Activated naive CD4-positive, alpha-beta T cell treated with anti-CD3 and anti-CD28 coated beads for 36 hours (primary cell): ENCODE results near the gene SIT1. TPM values are rescaled to one million over a fixed set of nuclear protein-coding genes. Genes with fewer than 3 reads are reported as not detected.

ENCODE experiments used
- CTCF ChIA-PET: fragments of 350-600 bp; sonication (Branson Sonifier 250); formaldehyde crosslinking; loops from one replicate; lab custom pipeline; 2021; ENCODE audit warnings: antibody characterized with exemption; lab: Charles Lee
- DNase-seq: peaks from one replicate; pipeline ENCODE4 v3.0.0-alpha.2; 2020
- H3K27ac Mint-ChIP-seq: one replicate; pipeline ENCODE4 v1.8.0; 2021; ENCODE audit warnings: mild to moderate bottlenecking, mixed read lengths
- H3K27me3 Mint-ChIP-seq: one replicate; pipeline ENCODE4 v1.8.0; 2021; ENCODE audit warnings: low read depth, mixed read lengths
- H3K36me3 Mint-ChIP-seq: one replicate; pipeline ENCODE4 v1.8.0; 2021; ENCODE audit warnings: low read depth, mixed read lengths
- H3K4me1 Mint-ChIP-seq: one replicate; pipeline ENCODE4 v1.8.0; 2021; ENCODE audit warnings: low read depth, mixed read lengths
- H3K4me3 Mint-ChIP-seq: one replicate; pipeline ENCODE4 v1.8.0; 2021; ENCODE audit warnings: mild to moderate bottlenecking, moderate library complexity, mixed read lengths
- H3K9me3 Mint-ChIP-seq: one replicate; pipeline ENCODE4 v1.8.0; 2021; ENCODE audit warnings: mixed read lengths
- intact Hi-C: fragments of 100-400 bp; cut with micrococcal nuclease; formaldehyde crosslinking; loops from one replicate; pipeline ENCODE4 v1.15.1; 2023
- total RNA-seq, 2 experiments: library from RNA; stranded (reverse); gene quantifications; one replicate each; pipeline ENCODE4 v1.2.3, GENCODE V29; 2021

The SIT1 gene
- total RNA-seq, 2 experiments from 2014 or later = 44.0 to 45.4 TPM

DNA sequence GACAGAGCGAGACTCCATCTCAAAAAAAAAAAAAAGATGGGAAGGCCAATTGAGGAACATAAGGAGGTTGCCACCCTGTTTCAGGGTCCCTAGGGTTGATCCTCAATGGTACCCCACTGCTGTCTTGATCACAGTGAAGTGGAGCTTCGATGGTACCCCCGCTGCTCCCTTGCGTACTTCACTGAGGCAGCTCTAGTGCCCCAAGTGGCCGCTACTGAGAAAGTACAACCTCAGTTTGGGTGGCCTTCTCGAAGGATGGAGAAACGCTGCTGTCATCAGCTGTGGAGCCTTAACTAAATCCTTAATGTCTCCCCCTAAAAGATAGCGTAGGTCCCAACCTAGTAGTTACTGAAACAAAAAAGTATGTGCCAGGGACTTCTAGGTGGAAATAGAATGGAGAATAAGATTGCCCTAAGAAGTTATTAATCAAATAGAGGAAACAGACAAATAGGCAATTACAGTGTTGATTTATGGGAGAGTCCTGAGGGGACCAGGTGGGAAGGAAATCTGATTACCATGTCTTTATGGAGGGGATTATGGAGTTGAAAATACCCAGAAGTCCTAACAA lies 39.4 kb downstream of the SIT1 start:
- Mint-ChIP-seq H3K27ac (no peak overlapping the region), H3K4me1 (peaks cover 11% of the 10 kb centered on the region), H3K27me3 (no peaks in the 10 kb centered on the region), H3K9me3 (no peaks in the 10 kb centered on the region), H3K4me3 (no peak overlapping the region), H3K36me3 (peaks cover 1% of the 10 kb centered on the region)
- intact Hi-C loops = no loop called here
- CTCF ChIA-PET = interaction anchor here (0.5 to 10.9 kb wide), 23 partner anchors 9 to 922 kb away, joined by 3 to 142 read pairs (median 6); partner anchors contain the start of genes ARHGEF39, CCDC107, RMRP and SIT1
- DNase-seq = peak; percentile 67

DNA sequence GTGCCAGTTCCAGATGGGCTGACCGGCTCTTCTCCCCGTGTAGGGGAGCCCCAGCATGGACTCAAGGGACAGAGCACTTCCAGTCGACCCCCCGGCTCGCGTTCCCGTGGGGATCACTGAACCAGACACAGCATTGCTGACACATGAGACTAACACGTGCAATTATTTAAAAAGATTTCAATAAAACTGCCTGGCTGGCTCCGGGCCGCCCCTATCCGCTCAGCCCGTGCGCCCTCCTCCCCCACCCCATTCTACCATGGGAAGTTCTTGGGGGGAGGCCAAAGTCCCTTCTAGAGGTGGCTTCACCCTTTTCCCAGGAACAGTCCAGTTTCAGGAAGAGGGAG lies 40.9 kb downstream of the SIT1 start:
- Mint-ChIP-seq H3K36me3 (peaks cover 1% of the 10 kb centered on the region), H3K4me3 (no peak overlapping the region), H3K27ac (no peak overlapping the region), H3K27me3 (no peaks in the 10 kb centered on the region), H3K4me1 (peaks cover 15% of the 10 kb centered on the region), H3K9me3 (no peaks in the 10 kb centered on the region)
- intact Hi-C loops = loop anchor here (10.0 kb wide), 1 partner anchor 945 kb away; the partner anchor contains the start of gene CCL27
- CTCF ChIA-PET = interaction anchor here (1.2 to 10.9 kb wide), 3 partner anchors 10 to 118 kb away, joined by 3 to 142 read pairs (median 13); partner anchors contain the start of gene SIT1
- DNase-seq = no peak

DNA sequence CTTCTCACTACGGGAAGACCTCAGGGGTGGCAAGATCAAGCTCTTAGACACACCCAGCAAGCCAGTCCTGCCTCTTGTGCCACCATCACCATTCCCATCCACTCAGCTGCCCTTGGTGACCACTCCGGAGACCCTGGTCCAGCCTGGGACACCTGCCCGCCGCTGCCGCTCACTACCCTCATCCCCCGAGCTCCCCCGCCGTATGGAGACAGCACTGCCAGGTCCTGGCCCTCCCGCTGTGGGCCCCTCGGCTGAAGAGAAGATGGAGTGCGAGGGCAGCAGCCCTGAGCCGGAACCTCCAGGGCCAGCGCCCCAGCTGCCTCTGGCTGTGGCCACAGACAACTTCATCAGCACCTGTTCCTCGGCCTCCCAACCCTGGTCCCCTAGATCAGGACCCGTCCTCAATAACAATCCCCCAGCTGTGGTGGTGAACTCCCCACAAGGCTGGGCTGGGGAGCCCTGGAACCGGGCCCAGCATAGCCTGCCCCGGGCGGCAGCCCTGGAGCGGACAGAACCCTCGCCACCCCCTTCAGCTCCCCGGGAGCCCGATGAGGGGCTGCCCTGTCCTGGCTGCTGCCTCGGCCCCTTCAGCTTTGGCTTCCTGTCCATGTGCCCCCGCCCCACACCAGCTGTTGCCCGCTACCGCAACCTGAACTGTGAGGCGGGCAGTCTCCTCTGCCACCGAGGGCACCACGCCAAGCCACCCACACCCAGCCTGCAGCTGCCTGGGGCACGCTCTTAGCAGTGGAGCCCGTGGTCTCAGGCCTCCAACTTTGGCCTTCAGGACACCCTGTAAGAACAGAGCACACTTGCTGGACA lies 41.5 kb downstream of the SIT1 start:
- Mint-ChIP-seq H3K9me3 (no peaks in the 10 kb centered on the region), H3K4me3 (no peak overlapping the region), H3K27me3 (no peaks in the 10 kb centered on the region), H3K36me3 (peaks cover 1% of the 10 kb centered on the region), H3K27ac (no peak overlapping the region), H3K4me1 (peaks cover 15% of the 10 kb centered on the region)
- CTCF ChIA-PET = interaction anchor here (0.6 to 1.2 kb wide), 3 partner anchors 47 to 508 kb away, joined by 3 to 4 read pairs (median 3); no protein-coding TSS in a partner anchor
- intact Hi-C loops = loop anchor here (10.0 kb wide), 1 partner anchor 944 kb away; the partner anchor contains the start of gene CCL27
- no peak for DNase-seq

DNA sequence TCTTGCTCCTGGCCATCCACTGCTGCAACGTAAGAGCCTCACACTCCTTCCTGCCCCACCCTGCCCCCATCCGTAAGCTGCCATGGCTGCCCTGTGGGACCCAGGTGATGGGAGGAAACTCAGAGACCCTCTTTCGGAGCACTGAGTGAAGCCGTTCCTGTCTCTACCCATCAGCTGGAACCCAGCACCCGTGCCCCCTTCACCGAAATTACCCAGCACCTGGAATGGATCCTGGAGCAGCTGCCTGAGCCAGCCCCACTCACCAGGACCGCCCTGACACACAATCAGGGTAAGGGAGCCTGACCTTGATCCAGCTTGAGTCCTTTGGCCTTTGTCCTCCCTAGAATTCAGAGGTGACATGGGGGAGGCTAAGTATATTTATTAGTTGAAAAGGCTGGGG lies 42.5 kb downstream of the SIT1 start:
- H3K36me3 Mint-ChIP-seq = peaks cover 1% of the 10 kb centered on the region
- CTCF ChIA-PET = interaction anchor here (0.6 to 1.7 kb wide), 4 partner anchors 11 to 507 kb away, joined by 3 to 8 read pairs (median 4); no protein-coding TSS in a partner anchor
- H3K27me3 Mint-ChIP-seq = no peaks in the 10 kb centered on the region
- H3K4me1 Mint-ChIP-seq = peaks cover 22% of the 10 kb centered on the region
- no peaks in the 10 kb centered on the region for H3K9me3 Mint-ChIP-seq
- intact Hi-C loops = loop anchor here (10.0 kb wide), 1 partner anchor 943 kb away; the partner anchor contains the start of gene CCL27
- H3K27ac Mint-ChIP-seq = no peak overlapping the region
- no peak overlapping the region for H3K4me3 Mint-ChIP-seq
- no peak for DNase-seq

DNA sequence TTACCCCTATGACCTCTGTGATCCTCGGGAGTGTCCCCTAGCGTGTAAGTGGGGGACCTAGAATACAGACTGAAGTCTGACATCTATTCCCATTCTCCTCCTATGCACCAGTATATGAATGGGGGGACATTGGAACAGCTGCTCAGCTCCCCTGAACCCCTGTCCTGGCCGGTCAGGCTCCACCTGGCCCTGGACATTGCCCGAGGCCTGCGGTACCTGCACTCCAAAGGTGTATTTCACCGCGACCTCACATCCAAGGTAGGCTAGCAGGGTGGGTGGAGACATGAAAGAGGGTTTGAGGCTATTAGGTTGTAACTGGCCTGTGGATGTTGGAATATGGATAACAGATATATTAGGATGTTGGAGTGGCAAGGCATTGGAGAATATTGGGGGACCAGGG lies 44.0 kb downstream of the SIT1 start:
- intact Hi-C loops = loop anchor here (10.0 kb wide), 1 partner anchor 942 kb away; the partner anchor contains the start of gene CCL27
- Mint-ChIP-seq H3K9me3 (no peaks in the 10 kb centered on the region), H3K27ac (no peak overlapping the region), H3K27me3 (no peaks in the 10 kb centered on the region), H3K4me1 (peaks cover 31% of the 10 kb centered on the region), H3K36me3 (peaks cover 1% of the 10 kb centered on the region), H3K4me3 (no peak overlapping the region)
- CTCF ChIA-PET = interaction anchor here (1.2 to 1.5 kb wide), 3 partner anchors 9 to 44 kb away, joined by 3 to 4 read pairs (median 3); partner anchors contain the start of gene SIT1
- no peak for DNase-seq

DNA sequence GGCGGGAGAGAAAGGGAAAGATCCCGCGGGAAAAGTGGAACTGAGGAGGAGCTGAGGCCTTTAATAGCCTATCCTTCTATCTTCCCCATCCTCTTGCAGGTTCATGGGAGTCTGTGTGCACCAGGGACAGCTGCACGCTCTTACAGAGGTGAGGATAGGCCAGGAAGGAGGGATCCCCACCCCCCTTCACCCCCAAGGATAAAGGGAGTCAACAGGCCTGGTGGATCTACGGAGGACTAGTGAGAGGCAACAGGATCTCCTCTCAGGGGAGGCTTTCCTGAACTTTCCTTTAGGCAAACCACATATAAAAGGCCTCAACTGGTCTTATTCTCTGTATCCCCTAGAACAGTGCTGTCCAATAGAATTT lies 44.6 kb downstream of the SIT1 start:
- Mint-ChIP-seq H3K4me1 (peaks cover 27% of the 10 kb centered on the region), H3K27me3 (no peaks in the 10 kb centered on the region), H3K4me3 (peak overlapping the region; percentile 72), H3K36me3 (peaks cover 1% of the 10 kb centered on the region), H3K27ac (no peak overlapping the region), H3K9me3 (no peaks in the 10 kb centered on the region)
- intact Hi-C loops = loop anchor here (10.0 kb wide), 1 partner anchor 941 kb away; the partner anchor contains the start of gene CCL27
- no peak for DNase-seq
- CTCF ChIA-PET = interaction anchor here (0.7 to 1.5 kb wide), 6 partner anchors 9 to 151 kb away, joined by 3 to 4 read pairs (median 3); partner anchors contain the start of gene SIT1

DNA sequence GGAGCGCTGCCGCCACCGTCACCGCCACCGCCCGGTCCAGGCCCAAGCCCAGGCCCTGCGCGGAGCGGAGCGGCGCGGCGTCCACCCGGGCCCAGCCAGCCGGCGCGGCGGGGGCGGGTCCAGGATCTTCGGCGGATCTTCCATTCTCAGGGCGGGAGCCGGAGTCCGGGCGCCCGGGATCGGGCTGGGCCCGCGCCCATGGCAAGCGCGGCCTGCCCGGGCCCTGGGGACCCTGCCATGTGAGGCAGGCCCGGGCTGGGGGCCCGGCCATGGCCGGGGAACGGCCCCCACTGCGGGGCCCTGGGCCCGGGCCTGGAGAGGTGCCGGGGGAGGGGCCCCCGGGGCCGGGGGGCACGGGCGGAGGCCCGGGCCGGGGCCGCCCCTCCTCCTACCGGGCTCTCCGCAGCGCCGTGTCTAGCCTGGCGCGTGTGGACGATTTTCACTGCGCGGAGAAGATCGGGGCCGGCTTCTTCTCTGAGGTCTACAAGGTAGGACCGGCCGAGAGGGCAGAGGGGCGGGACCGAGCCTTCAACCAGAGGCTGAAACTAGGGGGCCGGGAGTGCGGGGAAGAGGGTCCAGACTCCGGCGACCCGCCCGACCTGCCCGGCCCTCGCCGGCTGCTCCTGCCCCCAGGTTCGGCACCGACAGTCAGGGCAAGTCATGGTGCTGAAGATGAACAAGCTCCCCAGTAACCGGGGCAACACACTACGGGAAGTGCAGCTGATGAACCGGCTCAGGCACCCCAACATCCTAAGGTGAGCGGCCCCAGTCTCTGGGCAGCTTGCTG lies 45.2 kb downstream of the SIT1 start:
- H3K9me3 Mint-ChIP-seq = no peaks in the 10 kb centered on the region
- H3K4me1 Mint-ChIP-seq = peaks cover 27% of the 10 kb centered on the region
- H3K27ac Mint-ChIP-seq = no peak overlapping the region
- H3K4me3 Mint-ChIP-seq = peak overlapping the region; percentile 72
- no peaks in the 10 kb centered on the region for H3K27me3 Mint-ChIP-seq
- peaks cover 1% of the 10 kb centered on the region for H3K36me3 Mint-ChIP-seq
- peak; percentile 53 for DNase-seq
- intact Hi-C loops = loop anchor here (2.0 to 10.0 kb wide), 3 partner anchors 33 to 941 kb away; partner anchors contain the start of gene CCL27
- CTCF ChIA-PET = interaction anchor here (0.7 to 1.5 kb wide), 8 partner anchors 10 to 151 kb away, joined by 3 to 4 read pairs (median 3); partner anchors contain the start of genes CREB3 and SIT1

DNA sequence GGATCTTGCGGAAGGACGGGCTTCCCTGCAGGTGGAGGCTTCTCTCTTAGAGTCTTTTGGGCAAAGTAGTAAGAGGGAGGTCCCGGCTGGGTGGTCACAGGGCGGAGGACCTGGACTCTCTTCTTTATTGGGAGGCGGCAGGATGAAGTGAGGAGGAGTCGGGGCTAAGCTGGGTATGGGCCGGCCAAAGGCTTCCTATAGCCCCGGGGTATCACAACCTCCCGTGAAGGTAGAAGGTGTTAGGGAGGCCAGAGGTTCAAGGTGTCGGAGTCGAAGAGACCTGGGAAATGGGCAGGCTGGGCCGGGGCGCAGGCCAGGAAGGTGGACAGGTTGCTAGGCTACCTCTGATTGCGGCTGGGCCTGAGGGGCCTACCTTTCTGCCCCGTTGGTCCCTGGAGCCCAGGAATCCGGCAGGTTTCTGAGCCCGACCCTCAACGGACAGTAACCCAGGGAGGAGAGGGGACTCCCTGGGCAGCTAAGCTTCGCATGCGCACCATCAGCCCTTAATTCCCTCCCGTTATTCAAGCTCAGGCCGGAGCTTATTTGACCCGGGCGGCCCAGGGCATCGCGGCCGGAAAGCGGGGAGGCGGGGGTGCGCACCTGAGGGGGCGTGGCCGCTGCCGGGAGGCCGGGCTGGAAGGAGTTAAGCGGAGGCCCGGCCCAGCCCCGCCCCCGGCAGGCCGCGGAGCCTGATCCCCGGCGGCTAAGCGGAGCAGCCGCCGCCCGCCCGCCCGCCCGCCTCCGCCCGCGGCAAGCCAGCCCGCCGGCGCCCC lies 46.0 kb downstream of the SIT1 start, which contains the start of gene TESK1:
Gene TESK1 (plus strand): TSS at position 685 of the 773 bp plus-strand sequence. CDS start 358 bp downstream, outside the sequence.
- Mint-ChIP-seq H3K27me3 (no peaks in the 10 kb centered on the region), H3K4me3 (peak within 1 kb of the TSS; percentile 98), H3K9me3 (no peaks in the 10 kb centered on the region), H3K27ac (peak within 1 kb of the TSS; percentile 97), H3K4me1 (peaks cover 27% of the 10 kb centered on the region), H3K36me3 (peaks cover 1% of the 10 kb centered on the region)
- intact Hi-C loops = loop anchor here (1.0 to 10.0 kb wide), 16 partner anchors 13 to 940 kb away; partner anchors contain the start of genes CCL27, CREB3, GBA2 and HINT2
- peak; percentile 85 for DNase-seq
- CTCF ChIA-PET = interaction anchor here (0.7 to 1.4 kb wide), 8 partner anchors 12 to 490 kb away, joined by 3 to 9 read pairs (median 3); partner anchors contain the start of gene CREB3

DNA sequence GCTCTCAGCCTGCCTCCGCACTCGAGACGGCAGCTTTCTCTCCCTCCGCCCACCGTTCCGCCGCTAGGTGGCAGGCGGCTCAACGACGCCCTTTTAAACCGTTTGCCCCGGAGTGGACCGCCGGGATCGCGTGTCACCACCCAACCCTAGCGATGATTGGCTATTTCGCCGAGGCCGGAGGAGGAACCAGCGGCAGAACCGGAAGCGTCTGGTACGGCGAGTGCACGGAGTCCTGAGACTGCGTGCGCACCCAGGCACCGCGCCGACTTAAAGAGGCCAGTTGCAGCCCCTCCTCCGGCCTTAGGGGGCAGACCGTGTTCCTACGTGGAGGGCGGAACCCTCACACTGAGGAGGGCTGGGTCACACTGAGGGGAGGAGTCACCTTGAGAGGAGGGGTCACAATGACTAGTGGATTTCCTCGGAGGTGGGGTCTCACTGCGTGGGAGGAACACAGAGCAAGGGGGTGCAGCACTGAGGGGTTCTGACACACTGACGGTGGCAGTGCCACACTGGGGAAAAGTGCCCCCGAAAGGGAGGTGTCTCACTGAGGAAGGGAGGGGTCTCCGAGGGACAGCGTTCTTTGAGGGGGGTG lies 46.6 kb downstream of the SIT1 start:
- CTCF ChIA-PET = interaction anchor here (0.6 to 1.4 kb wide), 22 partner anchors 12 to 494 kb away, joined by 3 to 9 read pairs (median 3); partner anchors contain the start of genes ARHGEF39, CREB3, GBA2 and RGP1

DNA sequence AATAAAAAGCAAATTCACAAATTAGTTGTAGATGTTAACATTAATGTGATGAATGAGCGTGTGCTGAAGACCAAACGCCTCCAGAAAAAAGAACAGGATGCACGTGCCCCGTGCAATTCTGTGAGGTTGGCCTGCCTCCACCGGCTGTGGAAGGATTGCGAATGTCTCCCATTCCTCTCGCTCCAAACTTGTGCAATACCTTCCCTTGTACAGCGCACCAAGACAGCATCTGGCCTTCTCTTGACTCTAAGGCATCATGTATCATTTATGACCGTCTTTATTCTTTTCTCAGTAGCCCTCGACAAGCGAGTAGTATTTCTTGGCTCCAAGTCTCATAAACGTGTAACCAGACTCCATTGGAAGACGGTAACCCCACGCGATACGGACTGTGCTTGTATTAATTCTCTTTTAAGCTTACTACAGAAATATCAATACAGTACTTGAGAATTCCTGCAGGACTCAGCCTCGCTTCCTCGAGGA lies 47.2 kb downstream of the SIT1 start:
- intact Hi-C loops = loop anchor here (10.0 kb wide), 1 partner anchor 939 kb away; the partner anchor contains the start of gene CCL27
- CTCF ChIA-PET = interaction anchor here (0.6 to 1.4 kb wide), 18 partner anchors 12 to 493 kb away, joined by 3 to 9 read pairs (median 4); partner anchors contain the start of genes ARHGEF39, CREB3, GBA2 and RGP1

More for the DNA sequence above, 46.6 kb downstream of the SIT1 start:
- H3K4me3 Mint-ChIP-seq = peak overlapping the region; percentile 98
- H3K4me1 Mint-ChIP-seq = peaks cover 27% of the 10 kb centered on the region
- intact Hi-C loops = loop anchor here (1.0 to 10.0 kb wide), 16 partner anchors 13 to 939 kb away; partner anchors contain the start of genes CCL27, CREB3, GBA2 and HINT2
- peak; percentile 100 for DNase-seq
- H3K9me3 Mint-ChIP-seq = no peaks in the 10 kb centered on the region
- H3K36me3 Mint-ChIP-seq = peaks cover 1% of the 10 kb centered on the region
- peak overlapping the region; percentile 97 for H3K27ac Mint-ChIP-seq
- H3K27me3 Mint-ChIP-seq = no peaks in the 10 kb centered on the region

More for the DNA sequence above, 47.2 kb downstream of the SIT1 start:
- Mint-ChIP-seq H3K36me3 (no peaks in the 10 kb centered on the region), H3K27ac (peak overlapping the region; percentile 84), H3K27me3 (no peaks in the 10 kb centered on the region), H3K4me3 (peak overlapping the region; percentile 98), H3K9me3 (no peaks in the 10 kb centered on the region), H3K4me1 (peaks cover 27% of the 10 kb centered on the region)
- peak; percentile 55 for DNase-seq
